ENCODE measurements around the gene NCR3LG1. TPM values are rescaled to one million over a fixed set of nuclear protein-coding genes. Genes with fewer than 3 reads are reported as not detected.

NCR3LG1 gene
- total RNA-seq, 1 experiment from 2014 or later, result 1.8 TPM

DNA sequence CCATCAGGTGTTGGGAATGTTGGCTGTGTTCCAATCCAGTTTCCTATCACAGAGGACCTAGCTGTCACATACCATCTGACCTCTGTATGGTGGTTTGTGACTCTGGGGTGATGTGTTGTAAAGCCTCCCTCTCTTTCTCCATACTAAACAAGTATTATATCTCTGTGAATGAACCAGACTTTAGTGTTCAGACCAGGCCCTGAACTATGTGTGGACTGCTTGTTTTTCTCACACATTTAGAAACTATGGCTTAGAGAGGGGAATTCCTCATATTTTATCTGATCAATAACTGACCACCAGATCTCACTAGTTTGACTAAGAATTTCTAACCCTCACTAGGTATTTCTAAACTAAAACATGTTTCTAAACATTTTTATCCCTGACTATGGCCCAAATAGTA is 17.5 kb downstream of the NCR3LG1 start:
- DNase-seq (ENCODE audit: low spot score), result no peak
- in situ Hi-C loops (cut with HindIII; ENCODE audit: low sequenced_read_pairs), result no loop called here

DNA sequence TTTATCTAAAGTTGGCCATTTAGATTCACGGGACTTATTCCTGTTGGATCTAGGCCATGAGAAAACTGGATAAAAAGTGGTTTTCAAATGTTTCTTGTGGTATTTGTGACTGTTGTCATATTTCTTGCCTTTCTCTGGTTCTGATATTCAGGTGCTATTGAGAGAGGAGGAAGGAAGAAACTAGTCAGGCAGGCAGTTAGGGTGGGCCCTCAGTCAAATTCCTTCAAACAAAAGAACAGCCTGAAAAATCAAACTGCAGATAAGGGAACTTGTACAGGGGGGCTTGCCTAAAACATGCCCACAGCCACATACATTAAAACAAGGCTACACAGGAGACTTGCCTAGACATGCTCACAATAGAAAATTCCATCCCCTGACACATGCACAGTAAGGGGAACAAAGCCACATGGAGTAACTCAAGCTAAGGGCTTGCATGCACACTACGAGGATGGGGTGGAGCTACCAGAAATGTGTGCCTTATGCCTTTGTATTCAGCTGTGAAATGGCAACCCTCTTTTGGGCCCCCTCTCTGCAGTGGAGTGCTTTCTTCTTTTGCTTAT is 18.2 kb downstream of the NCR3LG1 start:
- DNase-seq (ENCODE audit: low spot score), result no peak
- in situ Hi-C loops (cut with HindIII; ENCODE audit: low sequenced_read_pairs), result no loop called here

DNA sequence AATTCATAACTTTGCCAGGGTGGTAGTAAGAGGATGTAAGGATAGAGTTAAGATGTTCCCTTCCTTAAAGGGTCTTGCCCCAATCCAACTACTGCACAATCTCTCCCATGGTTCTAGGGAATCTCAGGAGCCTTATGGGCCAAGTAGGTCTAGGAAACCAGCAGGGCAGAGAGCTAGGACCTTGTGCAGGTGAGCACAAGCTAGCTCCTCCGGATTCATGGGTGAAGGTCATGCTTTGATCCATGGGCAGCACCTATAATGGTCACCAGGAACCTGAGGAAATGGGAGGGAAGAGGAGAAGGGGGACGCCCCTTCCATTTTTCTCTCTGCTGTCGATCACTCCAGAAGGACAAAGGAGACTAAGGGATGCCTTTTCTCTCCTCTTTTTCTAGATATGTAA is 20.0 kb downstream of the NCR3LG1 start:
- in situ Hi-C loops (cut with HindIII; ENCODE audit: low sequenced_read_pairs), result no loop called here
- no peak for DNase-seq (ENCODE audit: low spot score)

DNA sequence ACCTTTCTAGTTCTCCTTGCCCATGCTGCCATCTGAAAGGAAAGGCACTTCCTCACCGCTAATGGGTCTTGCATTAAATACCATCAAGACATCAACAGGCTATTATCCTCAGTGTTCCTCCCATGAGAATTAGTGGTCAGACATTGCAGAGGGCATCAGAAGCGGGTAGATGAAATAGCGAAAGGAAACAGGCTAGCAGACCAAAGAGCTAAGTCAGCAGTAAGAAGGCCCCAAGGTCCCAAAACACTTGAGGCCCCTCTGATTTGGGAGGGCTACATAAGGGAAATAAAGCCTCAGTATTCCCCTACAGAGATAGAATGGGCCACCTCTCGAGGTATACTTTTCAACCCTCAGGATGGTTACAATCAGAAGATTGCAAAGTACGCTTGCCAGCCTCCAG is 23.9 kb downstream of the NCR3LG1 start:
- no peak for DNase-seq (ENCODE audit: low spot score)
- in situ Hi-C loops (cut with HindIII; ENCODE audit: low sequenced_read_pairs), result no loop called here

DNA sequence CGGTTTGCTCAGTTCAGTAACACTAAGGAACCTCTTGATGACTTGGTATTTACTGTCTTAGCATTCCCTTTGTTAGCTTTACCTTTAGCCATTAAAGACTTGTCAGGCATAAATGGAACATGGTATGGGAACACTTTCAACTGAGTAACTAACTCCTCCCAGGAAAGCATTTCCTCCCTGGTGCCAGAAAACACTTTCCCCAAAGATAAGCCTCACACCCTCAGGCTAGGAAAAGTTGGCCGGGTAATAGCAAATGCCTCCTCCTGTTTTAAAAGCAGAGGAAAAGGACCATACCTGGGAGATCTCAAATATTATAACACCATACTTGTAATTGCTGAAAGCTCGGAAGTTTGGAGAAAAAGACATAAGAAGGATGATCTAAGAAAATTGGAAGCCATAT is 24.9 kb downstream of the NCR3LG1 start:
- no peak for DNase-seq (ENCODE audit: low spot score)
- in situ Hi-C loops (cut with HindIII; ENCODE audit: low sequenced_read_pairs), result no loop called here

DNA sequence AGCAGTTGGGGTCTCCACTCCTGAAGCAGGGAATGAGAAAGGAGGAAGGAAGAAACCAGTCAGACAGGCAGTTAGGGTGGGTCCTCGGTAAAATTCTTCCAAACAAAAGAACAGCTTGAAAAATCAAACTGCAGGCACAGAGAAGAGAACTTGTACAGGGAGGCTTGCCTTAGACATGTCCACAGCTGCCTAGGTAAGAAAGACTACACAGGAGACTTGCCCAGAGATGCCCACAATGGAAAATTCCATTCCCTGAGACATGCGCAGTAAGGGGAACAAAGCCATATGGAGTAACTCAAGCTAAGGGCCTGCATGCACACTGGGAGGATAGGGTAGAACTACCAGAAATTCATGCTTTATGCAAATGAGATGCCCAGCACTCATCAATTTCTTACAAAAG is 27.1 kb downstream of the NCR3LG1 start:
- in situ Hi-C loops (cut with HindIII; ENCODE audit: low sequenced_read_pairs), result no loop called here
- DNase-seq (ENCODE audit: low spot score), result no peak

DNA sequence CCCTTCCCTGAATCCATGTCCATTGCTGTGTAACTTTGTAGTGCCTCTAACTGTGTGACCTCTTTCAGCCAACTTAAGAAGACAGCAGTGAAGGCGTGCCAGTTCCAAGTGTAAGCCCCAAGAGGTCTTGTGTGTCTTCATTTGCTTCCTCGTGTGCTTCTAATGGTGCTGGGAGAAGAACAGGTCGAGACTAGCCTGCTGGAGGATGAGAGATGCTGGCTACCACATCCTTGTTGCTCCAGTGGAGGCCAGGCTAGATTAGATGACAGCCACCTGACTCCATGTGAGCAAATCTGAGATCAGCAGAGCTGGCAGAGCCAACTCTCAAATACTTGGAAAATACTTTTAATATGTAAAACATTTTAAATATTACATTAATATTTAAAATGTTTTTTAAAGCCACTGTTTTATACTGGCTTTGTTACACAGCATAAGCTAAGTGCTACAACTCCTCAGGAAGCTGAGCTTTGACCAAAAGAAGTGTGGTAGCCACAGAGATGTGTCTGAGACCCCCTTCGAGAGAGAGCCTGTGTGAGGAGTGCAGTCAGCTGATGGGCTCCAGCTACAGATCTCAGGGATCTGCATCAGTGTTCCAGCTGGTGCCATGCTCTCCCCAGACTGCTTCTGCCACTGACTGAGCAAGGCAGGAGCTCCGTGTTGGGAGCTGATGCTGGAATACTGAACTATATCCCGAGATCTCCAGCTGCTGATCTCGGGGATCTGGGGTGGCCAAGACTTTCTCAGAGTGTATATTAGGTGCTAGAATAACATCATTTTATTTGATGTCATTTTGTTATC is 28.0 kb downstream of the NCR3LG1 start:
- in situ Hi-C loops (cut with HindIII; ENCODE audit: low sequenced_read_pairs), result no loop called here
- no peak for DNase-seq (ENCODE audit: low spot score)

DNA sequence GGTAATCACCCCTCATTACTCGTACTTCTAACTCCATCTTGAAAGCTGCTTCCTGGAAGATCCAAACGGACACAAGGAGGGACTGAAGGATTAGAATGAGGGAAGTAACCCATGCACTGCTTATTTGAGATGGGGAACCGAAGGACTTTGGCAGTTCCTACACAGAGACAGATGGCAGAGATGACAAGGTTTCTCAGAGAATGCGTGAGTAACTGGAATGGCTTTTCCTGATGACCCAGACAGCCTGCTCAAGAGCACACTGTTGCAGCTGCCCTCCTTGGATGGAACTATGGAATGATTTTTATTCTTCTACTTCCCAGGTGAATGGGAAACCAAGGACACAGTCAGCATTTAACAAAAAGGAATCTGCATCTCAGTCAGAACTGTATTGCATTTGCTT is 29.6 kb downstream of the NCR3LG1 start:
- in situ Hi-C loops (cut with HindIII; ENCODE audit: low sequenced_read_pairs), result no loop called here
- peak; percentile 87 for DNase-seq (ENCODE audit: low spot score)

DNA sequence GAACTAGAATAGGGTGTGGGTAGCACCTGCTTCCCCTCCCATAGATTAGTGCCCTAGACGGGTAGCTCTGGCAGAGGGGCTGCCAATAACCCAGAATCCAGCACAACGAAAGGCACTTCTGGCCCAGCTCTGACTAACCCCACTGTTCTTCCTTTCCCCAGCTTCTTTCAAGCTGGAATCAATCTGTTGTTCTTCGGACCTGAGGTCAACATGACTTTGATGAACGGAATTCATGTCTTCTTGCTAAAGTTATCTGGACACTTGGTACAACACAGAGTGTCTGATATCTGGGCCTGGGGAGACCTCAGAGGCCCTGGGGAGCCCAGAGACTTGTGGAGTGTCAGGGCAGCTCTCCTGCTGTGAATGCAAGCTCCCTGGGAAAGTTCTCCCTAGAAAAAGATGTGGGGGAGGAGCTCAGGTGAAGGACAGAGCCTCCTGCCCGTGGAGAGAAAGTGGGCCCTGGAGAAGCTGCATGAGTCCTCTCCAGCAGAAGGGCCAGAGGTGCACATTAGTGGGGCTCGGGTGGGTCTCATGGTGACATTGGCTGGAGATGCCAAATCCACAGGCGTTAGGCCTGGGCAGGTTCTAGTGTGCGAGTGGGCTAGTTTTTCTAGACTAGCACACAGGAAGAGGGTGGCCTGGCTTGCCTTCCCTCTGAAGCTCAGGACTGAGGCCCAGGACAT is 30.6 kb downstream of the NCR3LG1 start:
- DNase-seq (ENCODE audit: low spot score), result no peak
- in situ Hi-C loops (cut with HindIII; ENCODE audit: low sequenced_read_pairs), result no loop called here

DNA sequence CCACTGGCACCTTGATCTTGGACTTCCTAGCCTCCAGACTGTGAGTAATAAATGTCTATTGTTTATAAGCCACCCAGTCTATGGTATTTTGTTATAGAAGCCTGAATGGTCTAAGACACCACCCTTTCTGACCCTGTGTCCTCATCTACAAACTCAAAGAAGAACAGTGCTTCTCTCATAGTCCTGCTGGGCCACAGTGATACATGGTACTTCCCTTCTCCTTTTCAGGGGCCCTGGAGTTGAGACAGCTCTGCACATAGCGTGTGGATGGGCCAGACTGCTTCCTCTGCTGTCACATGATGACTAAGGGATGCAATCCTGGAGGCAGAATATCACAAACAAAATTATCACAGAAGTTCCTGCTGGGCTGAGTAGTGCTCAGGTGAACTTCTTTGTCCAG is 31.9 kb downstream of the NCR3LG1 start:
- DNase-seq (ENCODE audit: low spot score), result peak; percentile 15
- in situ Hi-C loops (cut with HindIII; ENCODE audit: low sequenced_read_pairs), result no loop called here

DNA sequence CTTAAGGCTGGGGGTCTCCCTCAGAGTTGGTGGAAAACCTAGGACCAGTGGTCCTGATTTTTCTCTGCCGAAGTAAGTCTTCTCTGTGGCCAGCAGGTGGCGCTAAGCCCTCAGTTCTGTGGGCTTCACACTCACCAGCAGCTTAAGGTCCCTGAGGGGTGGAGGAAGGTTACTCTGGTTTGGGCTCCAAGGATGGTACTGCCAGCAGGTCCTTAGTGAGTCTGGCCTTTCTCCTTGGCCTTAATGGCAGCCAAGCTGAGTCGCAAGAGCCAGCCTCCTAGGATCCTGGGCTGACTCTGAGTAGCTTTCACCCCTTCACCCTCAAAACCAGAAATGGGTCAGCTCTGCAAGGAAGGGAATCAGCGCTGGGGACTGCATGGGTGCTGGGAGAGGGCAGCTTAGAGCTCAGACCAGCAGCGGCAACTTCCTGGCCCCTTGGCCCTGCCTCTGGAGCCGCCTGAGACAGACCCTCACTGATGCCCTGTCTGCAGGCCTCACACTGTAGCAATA is 32.5 kb downstream of the NCR3LG1 start:
- DNase-seq (ENCODE audit: low spot score), result peak; percentile 96
- in situ Hi-C loops (cut with HindIII; ENCODE audit: low sequenced_read_pairs), result no loop called here

DNA sequence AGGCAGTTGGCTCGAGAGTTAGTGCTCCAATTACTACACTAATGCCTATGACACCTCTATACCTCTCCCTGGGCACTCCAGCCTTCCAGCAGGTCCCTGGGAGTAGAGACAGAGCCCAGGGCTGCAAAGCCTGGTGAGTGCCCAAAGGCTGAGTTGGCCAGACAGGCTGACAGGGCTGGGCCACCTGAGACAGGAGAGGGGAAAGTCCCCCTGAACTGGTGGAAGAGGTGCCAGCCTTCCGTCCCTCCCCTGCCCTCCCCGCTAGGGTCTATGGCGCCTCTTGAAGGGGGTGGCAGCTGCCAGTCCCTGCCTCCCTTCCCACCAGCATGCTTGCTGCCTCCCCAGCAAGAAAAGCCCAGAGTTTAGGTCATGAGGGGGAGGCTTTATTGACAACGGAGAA is 33.9 kb downstream of the NCR3LG1 start:
- DNase-seq (ENCODE audit: low spot score), result no peak
- in situ Hi-C loops (cut with HindIII; ENCODE audit: low sequenced_read_pairs), result no loop called here

DNA sequence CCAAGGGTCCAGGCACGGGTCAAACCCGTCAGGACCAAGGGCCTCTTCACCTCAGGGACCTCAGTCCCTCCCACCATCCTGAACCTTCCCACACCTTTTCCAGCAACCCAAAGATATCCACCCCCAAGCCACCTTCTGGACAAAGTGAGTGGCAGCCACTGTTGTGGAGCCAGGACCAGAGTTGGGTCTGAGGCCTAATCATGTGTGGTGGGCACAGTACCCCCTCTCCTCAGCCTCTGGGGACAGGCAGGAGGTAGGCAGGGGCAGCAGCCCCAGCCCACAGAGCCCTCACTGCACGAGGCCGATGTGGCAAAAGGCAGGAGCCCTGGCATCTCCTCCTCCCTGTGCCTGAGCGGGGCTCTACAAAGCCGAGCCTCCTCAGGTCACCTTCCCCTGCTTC is 34.3 kb downstream of the NCR3LG1 start:
- in situ Hi-C loops (cut with HindIII; ENCODE audit: low sequenced_read_pairs), result no loop called here
- DNase-seq (ENCODE audit: low spot score), result no peak

DNA sequence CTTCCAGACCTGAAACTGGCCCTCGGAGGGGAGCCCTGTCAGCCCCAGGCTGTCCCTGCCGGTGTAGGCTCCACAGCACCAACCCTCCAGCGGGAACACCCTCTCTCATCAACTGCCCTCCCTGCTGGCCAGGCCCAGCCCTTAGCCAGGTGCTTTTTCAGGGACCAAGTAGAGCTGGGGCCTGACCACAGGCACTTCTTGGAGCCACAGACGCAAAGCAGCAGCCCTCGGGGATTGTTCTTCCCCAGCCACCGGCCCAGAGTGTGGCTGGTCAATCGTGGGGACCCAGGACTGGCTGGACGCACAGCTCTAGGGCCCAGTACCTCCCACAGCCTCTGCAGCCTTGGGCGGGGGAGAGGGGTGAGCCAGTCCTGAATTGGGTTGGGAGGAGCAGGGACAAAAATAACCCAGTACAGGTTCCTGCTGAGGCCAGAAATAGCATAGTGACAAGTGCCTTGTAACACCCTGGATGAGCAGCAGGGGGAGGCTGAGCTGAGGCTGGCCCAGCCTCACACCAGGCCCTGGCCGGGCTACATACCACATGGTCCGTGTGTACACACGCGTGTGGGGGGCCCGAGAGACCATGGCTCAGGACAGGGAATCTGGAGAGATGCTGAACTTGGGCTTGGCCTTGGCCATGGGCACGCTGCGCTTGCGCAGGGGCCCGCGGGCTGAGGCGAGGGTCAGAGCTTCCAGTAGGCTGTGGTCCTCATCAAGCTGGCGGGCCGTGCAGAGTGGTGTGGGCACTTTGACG is 34.9 kb downstream of the NCR3LG1 start:
- DNase-seq (ENCODE audit: low spot score), result peak; percentile 98
- in situ Hi-C loops (cut with HindIII; ENCODE audit: low sequenced_read_pairs), result no loop called here

DNA sequence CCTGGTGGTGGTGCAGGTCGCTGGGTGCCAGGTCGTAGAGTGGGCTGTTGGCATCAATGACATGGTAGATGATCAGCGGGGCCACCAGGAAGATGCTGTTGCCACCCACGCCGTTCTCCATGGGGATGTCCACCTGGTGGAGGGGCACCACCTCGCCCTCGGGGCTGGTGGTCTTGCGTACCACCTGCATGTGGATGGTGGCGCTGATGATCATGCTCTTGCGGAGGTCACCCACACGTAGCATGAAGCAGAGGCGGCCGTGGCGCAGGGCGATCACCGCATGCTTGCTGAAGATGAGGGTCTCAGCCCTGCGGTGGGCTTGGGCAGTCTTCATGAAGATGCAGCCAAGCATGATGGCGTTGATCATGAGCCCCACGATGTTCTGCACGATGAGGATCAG is 35.7 kb downstream of the NCR3LG1 start:
- no peak for DNase-seq (ENCODE audit: low spot score)
- in situ Hi-C loops (cut with HindIII; ENCODE audit: low sequenced_read_pairs), result no loop called here

DNA sequence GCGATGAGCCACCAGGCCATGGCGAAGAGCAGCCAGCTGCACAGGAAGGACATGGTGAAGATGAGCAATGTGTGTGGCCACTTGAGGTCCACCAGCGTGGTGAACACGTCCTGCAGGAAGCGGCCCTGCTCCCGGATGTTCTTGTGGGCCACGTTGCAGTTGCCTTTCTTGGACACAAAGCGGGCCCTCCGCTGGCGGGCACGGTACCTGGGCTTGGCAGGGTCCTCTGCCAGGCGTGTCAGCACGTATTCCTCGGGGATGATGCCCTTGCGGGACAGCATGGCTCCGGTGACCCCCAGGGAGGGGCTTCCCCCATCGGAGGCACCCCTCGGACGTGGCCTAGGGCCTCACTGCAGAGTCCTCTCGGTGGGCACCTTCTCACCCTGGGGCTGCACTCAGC is 36.2 kb downstream of the NCR3LG1 start:
- in situ Hi-C loops (cut with HindIII; ENCODE audit: low sequenced_read_pairs), result no loop called here
- no peak for DNase-seq (ENCODE audit: low spot score)

DNA sequence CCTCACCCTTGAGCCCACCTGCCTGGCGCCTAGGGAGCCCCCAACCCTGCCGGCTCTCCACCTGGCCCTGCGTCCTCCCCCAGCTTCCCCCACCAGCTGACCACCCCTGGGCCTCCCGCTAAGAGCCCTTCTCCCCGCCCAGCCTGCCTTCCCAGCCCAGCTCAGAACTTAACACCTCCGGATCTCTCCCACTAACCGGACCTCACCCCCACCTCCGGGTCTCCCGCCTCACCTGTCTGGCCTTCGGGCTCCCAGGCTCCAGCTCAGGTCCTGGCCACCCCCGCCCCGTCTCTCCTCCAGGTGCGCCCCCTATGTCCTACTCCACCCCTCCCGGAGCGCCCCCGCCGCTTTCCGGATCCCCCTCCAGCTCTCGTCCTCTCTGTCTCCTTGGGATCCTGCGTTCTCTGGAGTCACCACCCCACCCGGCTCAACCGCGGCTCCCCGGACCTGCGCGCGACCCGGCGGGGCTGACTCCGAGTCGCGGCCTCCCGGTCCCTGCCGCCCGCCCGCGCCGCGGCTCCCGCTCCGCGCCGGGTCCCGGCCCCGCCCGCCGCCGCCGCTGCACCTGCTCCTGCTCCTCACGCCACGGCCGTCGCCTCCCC is 37.1 kb downstream of the NCR3LG1 start, which contains the start of gene KCNJ11:
Gene KCNJ11 (minus strand): TSS at position 51 of the 602 bp plus-strand sequence. CDS start 568 bp downstream, outside the sequence.
- in situ Hi-C loops (cut with HindIII; ENCODE audit: low sequenced_read_pairs), result no loop called here
- peak; percentile 45 for DNase-seq (ENCODE audit: low spot score)

DNA sequence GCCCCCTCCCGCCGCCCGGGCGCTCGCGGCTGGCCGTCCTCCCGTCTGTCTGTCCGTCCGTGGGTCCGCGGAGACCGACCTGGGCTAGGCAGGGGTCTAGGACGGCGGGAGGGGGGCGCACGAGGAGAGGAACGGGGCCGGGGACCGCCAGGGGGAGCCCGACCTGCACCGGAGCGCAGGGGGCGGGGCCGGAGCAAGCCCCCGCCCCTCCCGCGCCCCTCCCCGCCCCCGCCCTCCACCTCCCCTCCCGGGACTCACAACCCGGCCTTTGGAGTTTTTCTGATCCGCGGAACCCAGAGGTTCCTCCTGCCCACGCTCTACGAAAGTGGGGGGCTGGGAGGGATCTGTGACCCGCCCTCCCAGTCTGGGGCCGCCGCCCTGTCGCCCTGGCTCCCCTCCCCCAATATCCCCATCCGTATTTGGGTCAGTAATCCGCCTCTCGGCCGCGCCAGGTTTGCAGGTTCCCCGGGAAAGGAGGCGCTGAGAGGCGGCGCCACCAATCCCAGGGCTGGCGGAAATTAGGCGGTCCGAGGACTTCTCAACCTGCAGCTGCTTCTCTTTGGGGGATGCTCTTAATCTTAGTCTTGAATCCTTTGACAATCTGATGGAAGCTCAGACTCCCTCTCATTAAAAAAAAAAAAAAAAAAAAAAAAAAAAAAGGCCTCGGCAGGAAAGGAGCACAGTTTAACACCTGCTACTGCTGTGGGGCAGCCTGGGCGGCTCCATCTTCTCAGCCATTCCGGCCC is 37.8 kb downstream of the NCR3LG1 start:
- in situ Hi-C loops (cut with HindIII; ENCODE audit: low sequenced_read_pairs), result no loop called here
- peak; percentile 92 for DNase-seq (ENCODE audit: low spot score)
